Tracheal epithelial cell (primary cell): ENCODE data around the gene SFR1. TPM values are rescaled to one million over a fixed set of nuclear protein-coding genes. Genes with fewer than 3 reads are reported as not detected.

Experiments
- total RNA-seq: library from RNA; depleted of rRNA; stranded (reverse); fragments of >200 nt; gene quantifications from 2 replicates; pipeline ENCODE4 v1.2.1, GENCODE V29; 2014

The SFR1 gene
- 3.9 and 6.2 TPM in 2 replicates for total RNA-seq

GRCh38 chr10:104121485-104122224 is at the start of gene SFR1:
SFR1 (plus strand) TSS chr10:104122171; CDS start chr10:104122184, 13 bp downstream.

GRCh38 chr10:104085801-104086400 is 36.1 kb upstream of the SFR1 start, which contains the start of gene COL17A1:
COL17A1 (minus strand) TSS chr10:104085880; CDS start chr10:104080673, 5,207 bp downstream.

Other genes starting within 250 kb of the SFR1 start
- 45.1 and 77.8 TPM in 2 replicates for gene STN1, start 204.0 kb upstream of the SFR1 start, total RNA-seq
- gene SLK, start 155.0 kb upstream of the SFR1 start, total RNA-seq, result 74.0 and 98.7 TPM in 2 replicates
- gene COL17A1, start 36.3 kb upstream of the SFR1 start, total RNA-seq, result 460 and 856 TPM in 2 replicates
- gene CFAP43, start 110.2 kb downstream of the SFR1 start, total RNA-seq, result 0.21 and 0.48 TPM in 2 replicates
- 122 and 180 TPM in 2 replicates for gene GSTO1, start 132.7 kb downstream of the SFR1 start, total RNA-seq
- gene GSTO2, start 147.0 kb downstream of the SFR1 start, total RNA-seq, result 21.7 and 41.8 TPM in 2 replicates
- gene ITPRIP, start 216.3 kb downstream of the SFR1 start, total RNA-seq, result 17.1 and 22.2 TPM in 2 replicates
- gene CFAP58, start 231.7 kb downstream of the SFR1 start, total RNA-seq, result 0.43 and 0.48 TPM in 2 replicates